ENCODE results near the gene KRT35. TPM values are rescaled to one million over a fixed set of nuclear protein-coding genes. Genes with fewer than 3 reads are reported as not detected.

Gene KRT35
- total and polyA plus RNA-seq, 2 donors (not counting 3 experiments of a cell fraction or from before 2014, with no cell fraction given) = not detected

GRCh38 chr17:41467561-41467960 lies 13.4 kb downstream of the KRT35 start:
- Histone ChIP-seq H3K4me2 (ENCODE audit: insufficient read depth, low read length) (no peak overlapping the region), H3K4me3 (replicated peaks in 1 of 3; ENCODE audit: insufficient read depth in 1 of 3, low read depth in 1 of 3, low read length in 3 of 3) (no peak overlapping the region), H3K9me3 (replicated peaks; ENCODE audit: control insufficient read depth, insufficient read depth, low read length) (no peaks in the 10 kb centered on the region), H2AFZ (ENCODE audit: low read depth, low read length) (no peak overlapping the region), H3K27me3 (ENCODE audit: control insufficient read depth in 2 of 2, insufficient read depth in 2 of 2, low read length in 2 of 2) (peaks cover 3 to 9% of the 10 kb centered on the region in 2 experiments), H3K36me3 (ENCODE audit: control insufficient read depth in 2 of 2, extremely low read depth in 1 of 2, insufficient read depth in 2 of 2, low read length in 2 of 2) (no peaks in the 10 kb centered on the region), H4K20me1 (replicated peaks; ENCODE audit: control insufficient read depth, extremely low read depth, insufficient read depth, low read length) (no peaks in the 10 kb centered on the region), H3K79me2 (ENCODE audit: control insufficient read depth, insufficient read depth, low read length) (no peaks in the 10 kb centered on the region), H3K9me1 (replicated peaks; ENCODE audit: control insufficient read depth, extremely low read depth, insufficient read depth, low read length) (no peaks in the 10 kb centered on the region), H3K4me1 (ENCODE audit: control insufficient read depth, extremely low read depth, insufficient read depth, low read length) (no peaks in the 10 kb centered on the region), H3K9ac (replicated peaks; ENCODE audit: extremely low read depth, insufficient read depth, low read length) (no peak overlapping the region), H3K27ac (ENCODE audit: insufficient read depth, low read depth, low read length) (no peak overlapping the region)
- POLR2A ChIA-PET = no interaction called here
- BruUV-seq (replicated peaks) = no TSS peak
- FAIRE-seq = no peak
- no peak for TF ChIP-seq GATA2 (IDR thresholded peaks at IDR 0.05; ENCODE audit: insufficient read depth, insufficient read length, low read depth, low read length)
- no peak for TF ChIP-seq CTCF (IDR thresholded peaks at IDR 0.05; ENCODE audit: extremely low read depth in 1 of 2, insufficient read depth in 1 of 2, low read depth in 1 of 2, low read length in 2 of 2)
- TF ChIP-seq POLR2A (IDR thresholded peaks at IDR 0.05; ENCODE audit: low read depth, low read length) = no peak
- no peak for TF ChIP-seq JUN (IDR thresholded peaks at IDR 0.05; ENCODE audit: borderline replicate concordance, insufficient read depth, insufficient read length, low read depth)
- no peak for TF ChIP-seq FOS (IDR thresholded peaks at IDR 0.05; ENCODE audit: borderline replicate concordance, insufficient read depth, low read length)
- no peak for TF ChIP-seq MYC (IDR thresholded peaks at IDR 0.05; ENCODE audit: low read depth, low read length)
- TF ChIP-seq POLR2AphosphoS5 (IDR thresholded peaks at IDR 0.05; ENCODE audit: insufficient read depth, low read depth, low read length) = no peak
- TF ChIP-seq MAX (IDR thresholded peaks at IDR 0.05; ENCODE audit: insufficient read depth, insufficient read length) = no peak
- TF ChIP-seq EZH2 (IDR thresholded peaks at IDR 0.05; ENCODE audit: borderline replicate concordance, low read depth, low read length, severe bottlenecking) = no peak
- dilution Hi-C loops (cut with MboI; ENCODE audit: extremely low pct_ligation_motif_present, low sequenced_read_pairs) (no loop called here), intact Hi-C loops (cut with micrococcal nuclease) (no loop called here)
- no peak for DNase-seq (ENCODE audit: low read depth, low spot score)
- CTCF ChIA-PET = interaction anchor here (1.0 kb wide), 1 partner anchor 12 kb away, joined by 3 read pairs; no protein-coding TSS in a partner anchor
